Measurements from ENCODE around the gene C9orf43. TPM values are rescaled to one million over a fixed set of nuclear protein-coding genes. Genes with fewer than 3 reads are reported as not detected.

C9orf43 gene
- total RNA-seq, 4 donors from 2014 or later: 0.57 to 2.2 (median 2.1) TPM

DNA sequence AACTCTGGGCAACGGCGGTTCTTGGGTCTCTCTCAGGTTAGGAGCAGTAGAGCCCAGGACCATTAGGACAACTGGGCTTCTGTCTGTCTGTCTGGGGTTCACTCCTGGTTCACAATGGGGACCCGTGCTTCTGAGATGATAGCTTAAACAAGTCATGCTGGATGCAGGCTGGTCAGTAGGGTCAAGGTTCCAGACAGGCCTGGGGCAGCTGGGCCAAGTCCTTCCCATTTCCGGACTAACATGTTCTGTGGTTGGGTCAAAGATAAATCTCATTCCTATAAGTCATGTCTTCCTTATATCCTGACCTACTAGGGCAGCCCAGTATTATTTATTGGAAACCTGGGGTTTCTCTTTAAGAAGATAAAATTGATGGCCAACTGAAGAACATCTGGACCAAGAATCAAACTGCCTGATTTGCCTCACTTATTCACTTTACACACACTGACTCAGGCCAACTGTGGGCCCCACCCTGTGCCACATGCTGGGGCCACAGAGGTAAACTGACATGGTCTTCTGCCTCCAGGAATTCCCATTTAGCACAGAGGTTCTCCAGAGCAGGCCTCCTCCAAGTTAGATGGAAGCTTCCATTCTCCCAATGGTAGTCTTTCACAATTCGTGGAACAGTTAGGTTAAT, 42.1 kb upstream of the C9orf43 start:
- Histone ChIP-seq H3K9me3 (no peaks in the 10 kb centered on the region), H3K36me3 (peaks cover 8% of the 10 kb centered on the region), H3K4me3 (no peak overlapping the region), H3K27me3 (no peaks in the 10 kb centered on the region), H3K27ac (no peak overlapping the region), H3K4me1 (peaks cover 5% of the 10 kb centered on the region)
- WGBS: 88% methylated on average over 5 of the region's 5 CpGs
- no peak for DNase-seq (ENCODE audit: low spot score in 2 of 2)
- TF ChIP-seq, protein P1, sequence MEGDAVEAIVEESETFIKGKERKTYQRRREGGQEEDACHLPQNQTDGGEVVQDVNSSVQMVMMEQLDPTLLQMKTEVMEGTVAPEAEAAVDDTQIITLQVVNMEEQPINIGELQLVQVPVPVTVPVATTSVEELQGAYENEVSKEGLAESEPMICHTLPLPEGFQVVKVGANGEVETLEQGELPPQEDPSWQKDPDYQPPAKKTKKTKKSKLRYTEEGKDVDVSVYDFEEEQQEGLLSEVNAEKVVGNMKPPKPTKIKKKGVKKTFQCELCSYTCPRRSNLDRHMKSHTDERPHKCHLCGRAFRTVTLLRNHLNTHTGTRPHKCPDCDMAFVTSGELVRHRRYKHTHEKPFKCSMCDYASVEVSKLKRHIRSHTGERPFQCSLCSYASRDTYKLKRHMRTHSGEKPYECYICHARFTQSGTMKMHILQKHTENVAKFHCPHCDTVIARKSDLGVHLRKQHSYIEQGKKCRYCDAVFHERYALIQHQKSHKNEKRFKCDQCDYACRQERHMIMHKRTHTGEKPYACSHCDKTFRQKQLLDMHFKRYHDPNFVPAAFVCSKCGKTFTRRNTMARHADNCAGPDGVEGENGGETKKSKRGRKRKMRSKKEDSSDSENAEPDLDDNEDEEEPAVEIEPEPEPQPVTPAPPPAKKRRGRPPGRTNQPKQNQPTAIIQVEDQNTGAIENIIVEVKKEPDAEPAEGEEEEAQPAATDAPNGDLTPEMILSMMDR (IDR thresholded peaks at IDR 0.05): no peak
- TF ChIP-seq POLR2AphosphoS5 (IDR thresholded peaks at IDR 0.05) (no peak), POLR2A (IDR thresholded peaks at IDR 0.05) (no peak), EP300 (IDR thresholded peaks at IDR 0.05) (no peak)

DNA sequence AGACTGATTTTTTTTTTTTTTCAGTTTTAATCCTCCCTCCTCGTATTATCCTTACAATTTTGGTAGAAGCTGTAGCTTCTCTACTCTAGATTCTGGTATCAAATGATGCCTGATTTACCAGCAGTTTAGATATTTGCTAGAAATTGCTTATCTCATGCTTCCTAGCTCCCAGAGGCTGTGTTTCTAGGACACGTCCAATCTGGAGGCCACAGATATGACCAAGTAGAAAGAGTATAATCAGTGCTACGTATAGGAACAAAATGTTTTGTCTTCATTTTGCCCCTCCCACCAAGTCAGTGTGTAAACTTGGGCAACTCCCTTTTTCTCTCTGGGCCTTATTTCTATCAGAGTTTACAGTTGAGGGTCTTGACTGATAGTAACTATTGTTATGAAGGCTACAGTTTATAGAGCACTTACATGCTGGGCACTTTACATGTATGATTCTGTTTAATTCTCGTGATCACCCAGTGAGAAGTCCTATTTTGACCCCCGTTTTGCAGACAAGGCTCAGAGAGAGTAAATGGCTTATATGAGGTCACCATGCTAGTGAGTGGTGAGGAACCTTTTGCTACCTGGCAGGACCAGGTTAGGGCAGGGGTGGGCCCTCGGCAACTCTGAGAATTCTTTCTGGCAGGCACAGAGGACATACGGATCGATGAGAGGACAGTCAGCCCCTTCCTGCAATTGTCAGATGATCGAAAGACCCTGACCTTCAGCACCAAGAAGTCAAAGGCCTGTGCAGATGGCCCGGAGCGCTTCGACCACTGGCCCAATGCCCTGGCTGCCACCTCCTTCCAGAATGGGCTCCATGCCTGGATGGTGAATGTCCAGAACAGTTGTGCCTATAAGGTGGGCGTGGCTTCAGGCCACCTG, 41.3 kb upstream of the C9orf43 start:
- no peak overlapping the region for H3K27ac ChIP-seq
- WGBS: 74% methylated on average over 11 of the region's 13 CpGs

DNA sequence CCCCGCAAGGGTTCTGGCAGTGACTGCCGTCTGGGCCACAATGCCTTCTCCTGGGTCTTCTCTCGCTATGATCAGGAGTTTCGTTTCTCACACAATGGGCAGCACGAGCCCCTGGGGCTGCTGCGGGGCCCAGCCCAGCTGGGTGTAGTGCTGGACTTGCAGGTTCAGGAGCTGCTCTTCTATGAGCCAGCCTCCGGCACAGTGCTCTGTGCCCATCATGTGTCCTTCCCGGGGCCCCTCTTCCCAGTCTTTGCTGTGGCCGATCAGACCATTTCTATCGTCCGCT, 40.7 kb upstream of the C9orf43 start:
- no peaks in the 10 kb centered on the region for H3K9me3 ChIP-seq
- no peaks in the 10 kb centered on the region for H3K27me3 ChIP-seq
- H3K4me1 ChIP-seq: peaks cover 5% of the 10 kb centered on the region
- peaks cover 19% of the 10 kb centered on the region for H3K36me3 ChIP-seq
- TF ChIP-seq, protein P1 (IDR thresholded peaks at IDR 0.05): no peak
- TF ChIP-seq POLR2AphosphoS5 (IDR thresholded peaks at IDR 0.05): no peak
- no peak for TF ChIP-seq POLR2A (IDR thresholded peaks at IDR 0.05)
- no peak for TF ChIP-seq EP300 (IDR thresholded peaks at IDR 0.05)
- DNase-seq (ENCODE audit: low spot score in 2 of 2): no peak
- H3K4me3 ChIP-seq: no peak overlapping the region
- no peak overlapping the region for H3K27ac ChIP-seq
- 75% methylated on average over 7 of the region's 11 CpGs for WGBS

More for the DNA sequence above, 41.3 kb upstream of the C9orf43 start:
- Histone ChIP-seq H3K27me3 (no peaks in the 10 kb centered on the region), H3K4me3 (no peak overlapping the region), H3K36me3 (peaks cover 15% of the 10 kb centered on the region), H3K4me1 (peaks cover 5% of the 10 kb centered on the region), H3K9me3 (no peaks in the 10 kb centered on the region)
- DNase-seq (ENCODE audit: low spot score in 2 of 2): no peak
- no peak for TF ChIP-seq POLR2A (IDR thresholded peaks at IDR 0.05)
- TF ChIP-seq POLR2AphosphoS5 (IDR thresholded peaks at IDR 0.05): no peak
- TF ChIP-seq, protein P1 (IDR thresholded peaks at IDR 0.05): no peak
- TF ChIP-seq EP300 (IDR thresholded peaks at IDR 0.05): no peak

DNA sequence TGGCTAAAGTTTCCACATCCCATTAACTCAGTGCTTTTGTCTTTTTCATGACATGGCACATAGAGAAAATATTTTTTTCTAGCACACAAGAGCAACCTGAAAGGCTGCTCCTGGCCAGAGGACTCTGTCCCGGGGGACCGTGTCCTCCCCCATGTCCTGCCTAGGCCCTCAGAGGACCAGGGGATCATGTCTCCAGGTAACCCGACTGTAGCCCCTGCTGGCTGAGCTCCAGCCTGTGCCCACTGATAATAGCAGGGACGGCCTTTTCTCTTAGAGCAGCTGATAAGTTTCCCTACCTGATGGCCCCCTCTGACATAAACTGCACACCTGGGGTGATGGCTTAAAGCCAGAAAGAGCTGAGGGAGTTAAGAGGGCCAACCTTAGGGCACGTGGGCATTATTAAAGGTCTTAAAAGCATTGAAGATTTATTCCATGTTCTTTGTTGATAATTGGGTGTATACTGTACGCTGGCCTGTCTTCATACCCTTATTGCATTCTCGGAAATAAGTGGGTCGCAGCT, 39.7 kb upstream of the C9orf43 start:
- no peak overlapping the region for H3K4me3 ChIP-seq
- 74% methylated on average over 8 of the region's 8 CpGs for WGBS
- H3K27me3 ChIP-seq: no peaks in the 10 kb centered on the region
- no peaks in the 10 kb centered on the region for H3K9me3 ChIP-seq
- no peak for DNase-seq (ENCODE audit: low spot score in 2 of 2)
- H3K27ac ChIP-seq: no peak overlapping the region
- H3K36me3 ChIP-seq: peaks cover 24% of the 10 kb centered on the region
- H3K4me1 ChIP-seq: peaks cover 9% of the 10 kb centered on the region
- no peak for TF ChIP-seq POLR2A (IDR thresholded peaks at IDR 0.05)
- TF ChIP-seq EP300 (IDR thresholded peaks at IDR 0.05): no peak
- TF ChIP-seq POLR2AphosphoS5 (IDR thresholded peaks at IDR 0.05): no peak
- TF ChIP-seq, protein P1 (IDR thresholded peaks at IDR 0.05): no peak

DNA sequence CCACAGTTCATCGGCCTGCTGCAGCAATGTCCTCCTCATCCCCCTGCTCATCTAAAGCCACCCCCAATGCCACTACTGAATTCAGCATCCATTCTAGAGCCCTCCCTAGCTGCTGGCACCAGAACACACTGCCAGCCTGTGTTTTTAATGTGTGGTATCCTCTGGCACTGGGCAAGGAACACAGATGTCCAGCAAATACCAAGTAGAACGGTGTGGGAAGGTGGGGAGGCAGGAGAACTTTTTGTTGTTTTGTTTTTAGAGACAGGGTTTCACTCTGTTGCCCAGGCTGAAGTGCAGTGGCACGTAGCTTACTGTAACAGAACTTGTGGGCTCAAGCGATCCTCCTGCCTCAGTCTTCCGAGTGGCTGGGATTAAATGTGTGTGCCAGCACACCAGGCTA, 38.5 kb upstream of the C9orf43 start:
- H3K27me3 ChIP-seq: no peaks in the 10 kb centered on the region
- H3K9me3 ChIP-seq: no peaks in the 10 kb centered on the region
- no peak overlapping the region for H3K4me3 ChIP-seq
- H3K36me3 ChIP-seq: peaks cover 24% of the 10 kb centered on the region
- H3K4me1 ChIP-seq: peaks cover 20% of the 10 kb centered on the region
- no peak for DNase-seq (ENCODE audit: low spot score in 2 of 2)
- no peak for TF ChIP-seq POLR2A (IDR thresholded peaks at IDR 0.05)
- no peak for TF ChIP-seq POLR2AphosphoS5 (IDR thresholded peaks at IDR 0.05)
- TF ChIP-seq, protein P1 (IDR thresholded peaks at IDR 0.05): no peak
- TF ChIP-seq EP300 (IDR thresholded peaks at IDR 0.05): no peak
- no peak overlapping the region for H3K27ac ChIP-seq
- 91% methylated on average over 5 of the region's 5 CpGs for WGBS

All from suprapubic skin (tissue), 4 donors.